GM12878 (cell line): ENCODE data around the gene FAM163B. TPM values are rescaled to one million over a fixed set of nuclear protein-coding genes. Genes with fewer than 3 reads are reported as not detected.

Source experiments
- CEBPB ChIP-seq, 2 experiments: fragments of 150-350 bp in 1 of 2; IDR thresholded peaks; 2 replicates each; pipeline ENCODE4 v1.6.1; 2012 to 2014; ENCODE audit warnings: low read depth in 2 of 2, low read length in 2 of 2, borderline replicate concordance in 1 of 2, inconsistent platforms in 1 of 2
- EGR1 ChIP-seq, 2 experiments: IDR thresholded peaks; 1 replicate in 1 of 2; 2 replicates in 1 of 2; pipeline ENCODE4 v1.6.1; 2011 to 2012; ENCODE audit warnings: low read depth in 2 of 2, low read length in 2 of 2, borderline replicate concordance in 1 of 2, mild to moderate bottlenecking in 1 of 2, moderate library complexity in 1 of 2
- JUNB ChIP-seq: IDR thresholded peaks from 2 replicates; pipeline ENCODE4 v1.6.1; 2016; ENCODE audit warnings: antibody characterized with exemption, mild to moderate bottlenecking
- MTA3 ChIP-seq: IDR thresholded peaks from 2 replicates; pipeline ENCODE4 v1.6.1; 2012; ENCODE audit warnings: low read length, inconsistent platforms, borderline replicate concordance
- POLR2AphosphoS2 ChIP-seq: IDR thresholded peaks from 2 replicates; pipeline ENCODE4 v1.6.1; 2011; ENCODE audit warnings: low read depth, mild to moderate bottlenecking, low read length, improper control_type of control experiment, moderate library complexity
- RELB ChIP-seq: fragments of 450-650 bp; IDR thresholded peaks from 2 replicates; pipeline ENCODE4 v1.6.1; 2017; ENCODE audit warnings: low read depth, mild to moderate bottlenecking, moderate library complexity
- SMARCA5 ChIP-seq: fragments of 450-650 bp; IDR thresholded peaks from 2 replicates; pipeline ENCODE4 v1.6.1; 2017; ENCODE audit warnings: mild to moderate bottlenecking
- SREBF1 ChIP-seq: IDR thresholded peaks from 2 replicates; pipeline ENCODE4 v1.6.1; 2012; ENCODE audit warnings: mild to moderate bottlenecking, low read length
- SUZ12 ChIP-seq: fragments of 200-600 bp; sonication (generic); IDR thresholded peaks from one replicate; pipeline ENCODE4 v1.6.1; 2018; ENCODE audit warnings: antibody characterized with exemption, mild to moderate bottlenecking; ENCODE audit not compliant: unreplicated experiment
- TCF7 ChIP-seq: IDR thresholded peaks from 2 replicates; pipeline ENCODE4 v1.6.1; 2014; ENCODE audit warnings: antibody characterized with exemption, borderline replicate concordance
- polyA plus RNA-seq, 11 experiments: library from polyadenylated mRNA; depleted of rRNA in 4 of 11; unstranded in 6 of 11; stranded (reverse) in 5 of 11; fragments of >200 nt; fragmentation: Nextera tagmentation in 4 of 11; fragmentation: Illumina TruSeq in 1 of 11; extraction: Ambion mirVana in 4 of 11; extraction: Trizol in 1 of 11; gene quantifications; 1 replicate in 1 of 11; 2 replicates in 10 of 11; pipeline versions ENCODE4 v1.2.1 to v1.2.3, GENCODE V29; 2011 to 2016; ENCODE audit warnings: inconsistent platforms in 2 of 11, missing spikeins in 2 of 11, low read depth in 1 of 11
- total RNA-seq, 4 experiments: library from RNA; depleted of rRNA in 3 of 4; stranded (reverse); fragments of >200 nt in 3 of 4; fragmentation: Illumina TruSeq in 1 of 4; extraction: Trizol in 1 of 4; gene quantifications; 2 replicates each; pipeline versions ENCODE4 v1.2.1 to v1.2.3, GENCODE V29; 2013 to 2021
- TF ChIP-seq, protein P1 (sequence below): fragments of 450-650 bp; IDR thresholded peaks from 2 replicates; pipeline ENCODE4 v1.6.1; 2017; ENCODE audit warnings: mild to moderate bottlenecking

Gene FAM163B
- total and polyA plus RNA-seq, 10 of the 15 experiments (the other 5 are each of a cell fraction or from before 2014, with no cell fraction given) = not detected

GRCh38 chr9:133583111-133583510 lies 26.1 kb downstream of the FAM163B start (continued):
- TF ChIP-seq, protein P1, sequence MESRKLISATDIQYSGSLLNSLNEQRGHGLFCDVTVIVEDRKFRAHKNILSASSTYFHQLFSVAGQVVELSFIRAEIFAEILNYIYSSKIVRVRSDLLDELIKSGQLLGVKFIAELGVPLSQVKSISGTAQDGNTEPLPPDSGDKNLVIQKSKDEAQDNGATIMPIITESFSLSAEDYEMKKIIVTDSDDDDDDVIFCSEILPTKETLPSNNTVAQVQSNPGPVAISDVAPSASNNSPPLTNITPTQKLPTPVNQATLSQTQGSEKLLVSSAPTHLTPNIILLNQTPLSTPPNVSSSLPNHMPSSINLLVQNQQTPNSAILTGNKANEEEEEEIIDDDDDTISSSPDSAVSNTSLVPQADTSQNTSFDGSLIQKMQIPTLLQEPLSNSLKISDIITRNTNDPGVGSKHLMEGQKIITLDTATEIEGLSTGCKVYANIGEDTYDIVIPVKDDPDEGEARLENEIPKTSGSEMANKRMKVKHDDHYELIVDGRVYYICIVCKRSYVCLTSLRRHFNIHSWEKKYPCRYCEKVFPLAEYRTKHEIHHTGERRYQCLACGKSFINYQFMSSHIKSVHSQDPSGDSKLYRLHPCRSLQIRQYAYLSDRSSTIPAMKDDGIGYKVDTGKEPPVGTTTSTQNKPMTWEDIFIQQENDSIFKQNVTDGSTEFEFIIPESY = no peak
- no peak for TF ChIP-seq CEBPB (IDR thresholded peaks at IDR 0.05; ENCODE audit: borderline replicate concordance in 1 of 2, low read depth in 2 of 2, low read length in 2 of 2)
- no peak for TF ChIP-seq RELB
- TF ChIP-seq TCF7 = no peak
- no peak for TF ChIP-seq EGR1 (IDR thresholded peaks at IDR 0.05; ENCODE audit: borderline replicate concordance in 1 of 2, low read depth in 2 of 2, low read length in 2 of 2)
- TF ChIP-seq SREBF1 = no peak
- no peak for TF ChIP-seq SUZ12
- TF ChIP-seq POLR2AphosphoS2 = no peak
- no peak for TF ChIP-seq JUNB
- no peak for TF ChIP-seq MTA3
- TF ChIP-seq SMARCA5 = no peak
